ENCODE data around the gene BANF2.

BANF2 gene

GRCh38 chr20:17714597-17714996 is 14.8 kb downstream of the BANF2 start:
- H3K9me3 ChIP-seq (ENCODE audit: control extremely low read depth in 1 of 5, control insufficient read depth in 4 of 5, insufficient read depth in 2 of 5, low read depth in 1 of 5, low read length in 4 of 5), result no peaks in the 10 kb centered on the region
- ChIA-PET POLR2A (no interaction called here), CTCF (interaction anchor here (0.8 to 1.6 kb wide), 2 partner anchors 8 to 13 kb away, joined by 3 to 4 read pairs; no protein-coding TSS in a partner anchor)
- no peaks in the 10 kb centered on the region for H3K36me3 ChIP-seq (ENCODE audit: control insufficient read depth in 4 of 4, insufficient read depth in 4 of 4, low read length in 3 of 4)
- H3K4me1 ChIP-seq (ENCODE audit: control extremely low read depth in 1 of 4, control insufficient read depth in 4 of 4, insufficient read depth in 4 of 4, low read length in 3 of 4), result peaks cover 0 to 4% (median 2%) of the 10 kb centered on the region in 4 experiments
- WGBS (ENCODE audit: insufficient coverage), result 100% methylated on average over 1 of the region's 1 CpG
- H3K27ac ChIP-seq (ENCODE audit: insufficient read depth in 1 of 2, low read depth in 1 of 2, low read length in 2 of 2, poor library complexity in 1 of 2, severe bottlenecking in 2 of 2), result no peak overlapping the region
- no peak for DNase-seq
- no peaks in the 10 kb centered on the region for H3K27me3 ChIP-seq (replicated peaks in 2 of 5; ENCODE audit: control insufficient read depth in 4 of 5, insufficient read depth in 5 of 5, low read length in 4 of 5)
- H3K4me3 ChIP-seq (ENCODE audit: control insufficient read depth in 1 of 7, extremely low read depth in 1 of 7, insufficient read depth in 4 of 7, low read depth in 2 of 7, low read length in 6 of 7), result no peak overlapping the region

GRCh38 chr20:17715075-17715474 is 15.3 kb downstream of the BANF2 start:
- no peaks in the 10 kb centered on the region for H3K9me3 ChIP-seq (ENCODE audit: control extremely low read depth in 1 of 5, control insufficient read depth in 4 of 5, insufficient read depth in 2 of 5, low read depth in 1 of 5, low read length in 4 of 5)
- H3K4me3 ChIP-seq (ENCODE audit: control insufficient read depth in 1 of 7, extremely low read depth in 1 of 7, insufficient read depth in 4 of 7, low read depth in 2 of 7, low read length in 6 of 7), result no peak overlapping the region
- ChIA-PET CTCF (interaction anchor here (0.8 to 1.6 kb wide), 2 partner anchors 8 to 13 kb away, joined by 3 to 4 read pairs; no protein-coding TSS in a partner anchor), POLR2A (no interaction called here)
- H3K4me1 ChIP-seq (ENCODE audit: control extremely low read depth in 1 of 4, control insufficient read depth in 4 of 4, insufficient read depth in 4 of 4, low read length in 3 of 4), result peaks cover 0 to 4% (median 2%) of the 10 kb centered on the region in 4 experiments
- H3K27ac ChIP-seq (ENCODE audit: insufficient read depth in 1 of 2, low read depth in 1 of 2, low read length in 2 of 2, poor library complexity in 1 of 2, severe bottlenecking in 2 of 2), result no peak overlapping the region
- 98% methylated on average over 4 of the region's 5 CpGs for WGBS (ENCODE audit: insufficient coverage)
- no peaks in the 10 kb centered on the region for H3K27me3 ChIP-seq (replicated peaks in 2 of 5; ENCODE audit: control insufficient read depth in 4 of 5, insufficient read depth in 5 of 5, low read length in 4 of 5)
- no peaks in the 10 kb centered on the region for H3K36me3 ChIP-seq (ENCODE audit: control insufficient read depth in 4 of 4, insufficient read depth in 4 of 4, low read length in 3 of 4)
- DNase-seq, result no peak

GRCh38 chr20:17716331-17716730 is 16.6 kb downstream of the BANF2 start:
- CTCF ChIA-PET, result interaction anchor here (1.1 kb wide), 1 partner anchor 172 kb away, joined by 3 read pairs; no protein-coding TSS in a partner anchor
- WGBS (ENCODE audit: insufficient coverage), result 98% methylated on average over 6 of the region's 7 CpGs
- Histone ChIP-seq H3K4me3 (ENCODE audit: control insufficient read depth in 1 of 7, extremely low read depth in 1 of 7, insufficient read depth in 4 of 7, low read depth in 2 of 7, low read length in 6 of 7) (no peak overlapping the region), H3K27me3 (replicated peaks in 2 of 5; ENCODE audit: control insufficient read depth in 4 of 5, insufficient read depth in 5 of 5, low read length in 4 of 5) (no peaks in the 10 kb centered on the region), H3K4me1 (ENCODE audit: control extremely low read depth in 1 of 4, control insufficient read depth in 4 of 4, insufficient read depth in 4 of 4, low read length in 3 of 4) (no peaks in the 10 kb centered on the region), H3K27ac (ENCODE audit: insufficient read depth in 1 of 2, low read depth in 1 of 2, low read length in 2 of 2, poor library complexity in 1 of 2, severe bottlenecking in 2 of 2) (no peak overlapping the region), H3K36me3 (ENCODE audit: control insufficient read depth in 4 of 4, insufficient read depth in 4 of 4, low read length in 3 of 4) (no peaks in the 10 kb centered on the region), H3K9me3 (ENCODE audit: control extremely low read depth in 1 of 5, control insufficient read depth in 4 of 5, insufficient read depth in 2 of 5, low read depth in 1 of 5, low read length in 4 of 5) (no peaks in the 10 kb centered on the region)
- POLR2A ChIA-PET, result no interaction called here
- no peak for DNase-seq

- ChIA-PET CTCF (no interaction called here), POLR2A (no interaction called here)
- DNase-seq, result peak in 1 of 3 donors; percentile 7
- H3K27me3 ChIP-seq (replicated peaks in 2 of 5; ENCODE audit: control insufficient read depth in 4 of 5, insufficient read depth in 5 of 5, low read length in 4 of 5), result no peaks in the 10 kb centered on the region
- no peaks in the 10 kb centered on the region for H3K4me1 ChIP-seq (ENCODE audit: control extremely low read depth in 1 of 4, control insufficient read depth in 4 of 4, insufficient read depth in 4 of 4, low read length in 3 of 4)
- WGBS (ENCODE audit: insufficient coverage), result 92% methylated on average over 2 of the region's 4 CpGs
- H3K27ac ChIP-seq (ENCODE audit: insufficient read depth in 1 of 2, low read depth in 1 of 2, low read length in 2 of 2, poor library complexity in 1 of 2, severe bottlenecking in 2 of 2), result no peak overlapping the region
- H3K4me3 ChIP-seq (ENCODE audit: control insufficient read depth in 1 of 7, extremely low read depth in 1 of 7, insufficient read depth in 4 of 7, low read depth in 2 of 7, low read length in 6 of 7), result no peak overlapping the region
- no peaks in the 10 kb centered on the region for H3K36me3 ChIP-seq (ENCODE audit: control insufficient read depth in 4 of 4, insufficient read depth in 4 of 4, low read length in 3 of 4)
- H3K9me3 ChIP-seq (ENCODE audit: control extremely low read depth in 1 of 5, control insufficient read depth in 4 of 5, insufficient read depth in 2 of 5, low read depth in 1 of 5, low read length in 4 of 5), result no peaks in the 10 kb centered on the region
Observed at GRCh38 chr20:17720755-17721154, 21.0 kb downstream of the BANF2 start.

GRCh38 chr20:17721802-17722486 is 22.2 kb downstream of the BANF2 start:
- Histone ChIP-seq H3K4me1 (ENCODE audit: control extremely low read depth in 1 of 4, control insufficient read depth in 4 of 4, insufficient read depth in 4 of 4, low read length in 3 of 4) (no peaks in the 10 kb centered on the region), H3K36me3 (ENCODE audit: control insufficient read depth in 4 of 4, insufficient read depth in 4 of 4, low read length in 3 of 4) (no peaks in the 10 kb centered on the region), H3K4me3 (ENCODE audit: control insufficient read depth in 1 of 7, extremely low read depth in 1 of 7, insufficient read depth in 4 of 7, low read depth in 2 of 7, low read length in 6 of 7) (no peak overlapping the region), H3K27ac (ENCODE audit: insufficient read depth in 1 of 2, low read depth in 1 of 2, low read length in 2 of 2, poor library complexity in 1 of 2, severe bottlenecking in 2 of 2) (no peak overlapping the region), H3K27me3 (replicated peaks in 2 of 5; ENCODE audit: control insufficient read depth in 4 of 5, insufficient read depth in 5 of 5, low read length in 4 of 5) (no peaks in the 10 kb centered on the region), H3K9me3 (ENCODE audit: control extremely low read depth in 1 of 5, control insufficient read depth in 4 of 5, insufficient read depth in 2 of 5, low read depth in 1 of 5, low read length in 4 of 5) (no peaks in the 10 kb centered on the region)
- POLR2A ChIA-PET, result no interaction called here
- CTCF ChIA-PET, result no interaction called here
- WGBS (ENCODE audit: insufficient coverage), result 94% methylated on average over 5 of the region's 6 CpGs
- DNase-seq, result peak in 2 of 3 donors; percentile 26 to 34

GRCh38 chr20:17722493-17723300 is 22.9 kb downstream of the BANF2 start:
- H3K36me3 ChIP-seq (ENCODE audit: control insufficient read depth in 4 of 4, insufficient read depth in 4 of 4, low read length in 3 of 4), result no peaks in the 10 kb centered on the region
- no peak for DNase-seq
- H3K9me3 ChIP-seq (ENCODE audit: control extremely low read depth in 1 of 5, control insufficient read depth in 4 of 5, insufficient read depth in 2 of 5, low read depth in 1 of 5, low read length in 4 of 5), result no peaks in the 10 kb centered on the region
- CTCF ChIA-PET, result no interaction called here
- H3K27ac ChIP-seq (ENCODE audit: insufficient read depth in 1 of 2, low read depth in 1 of 2, low read length in 2 of 2, poor library complexity in 1 of 2, severe bottlenecking in 2 of 2), result no peak overlapping the region
- no peaks in the 10 kb centered on the region for H3K4me1 ChIP-seq (ENCODE audit: control extremely low read depth in 1 of 4, control insufficient read depth in 4 of 4, insufficient read depth in 4 of 4, low read length in 3 of 4)
- POLR2A ChIA-PET, result no interaction called here
- 92% methylated on average over 14 of the region's 14 CpGs for WGBS (ENCODE audit: insufficient coverage)
- H3K27me3 ChIP-seq (replicated peaks in 2 of 5; ENCODE audit: control insufficient read depth in 4 of 5, insufficient read depth in 5 of 5, low read length in 4 of 5), result peaks cover 0 to 2% (median 0%) of the 10 kb centered on the region in 5 experiments
- no peak overlapping the region for H3K4me3 ChIP-seq (ENCODE audit: control insufficient read depth in 1 of 7, extremely low read depth in 1 of 7, insufficient read depth in 4 of 7, low read depth in 2 of 7, low read length in 6 of 7)

- Histone ChIP-seq H3K27me3 (replicated peaks in 2 of 5; ENCODE audit: control insufficient read depth in 4 of 5, insufficient read depth in 5 of 5, low read length in 4 of 5) (peaks cover 0 to 2% (median 0%) of the 10 kb centered on the region in 5 experiments), H3K4me1 (ENCODE audit: control extremely low read depth in 1 of 4, control insufficient read depth in 4 of 4, insufficient read depth in 4 of 4, low read length in 3 of 4) (no peaks in the 10 kb centered on the region), H3K36me3 (ENCODE audit: control insufficient read depth in 4 of 4, insufficient read depth in 4 of 4, low read length in 3 of 4) (no peaks in the 10 kb centered on the region), H3K4me3 (ENCODE audit: control insufficient read depth in 1 of 7, extremely low read depth in 1 of 7, insufficient read depth in 4 of 7, low read depth in 2 of 7, low read length in 6 of 7) (no peak overlapping the region), H3K27ac (ENCODE audit: insufficient read depth in 1 of 2, low read depth in 1 of 2, low read length in 2 of 2, poor library complexity in 1 of 2, severe bottlenecking in 2 of 2) (no peak overlapping the region), H3K9me3 (ENCODE audit: control extremely low read depth in 1 of 5, control insufficient read depth in 4 of 5, insufficient read depth in 2 of 5, low read depth in 1 of 5, low read length in 4 of 5) (no peaks in the 10 kb centered on the region)
- WGBS (ENCODE audit: insufficient coverage), result 98% methylated on average over 3 of the region's 5 CpGs
- POLR2A ChIA-PET, result no interaction called here
- CTCF ChIA-PET, result no interaction called here
- DNase-seq, result no peak
Observed at GRCh38 chr20:17723301-17723691, 23.5 kb downstream of the BANF2 start.

All from common myeloid progenitor, CD34-positive (primary cell).